ENCODE measurements around the gene F12.

Gene F12

DNA sequence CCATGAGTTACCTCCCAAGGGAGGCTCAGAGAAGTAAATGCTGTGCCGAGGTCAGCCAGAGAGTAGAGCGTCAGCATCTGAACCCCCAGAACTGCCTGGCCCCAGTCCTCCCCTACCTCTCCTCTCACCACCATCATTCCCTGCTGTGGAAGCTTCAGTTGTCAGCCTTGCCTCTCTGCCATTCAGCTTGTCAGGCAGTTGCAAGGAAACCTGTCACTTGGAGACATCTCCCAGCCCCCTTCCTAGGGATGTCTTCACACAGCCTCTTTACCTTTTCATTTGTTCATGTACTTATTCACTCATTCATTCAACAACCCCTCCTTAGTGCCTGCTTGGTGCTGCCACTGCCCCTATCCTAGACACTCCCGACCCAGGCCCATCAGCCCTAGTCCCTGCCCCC is 49.5 kb downstream of the F12 start:
- TF ChIP-seq, protein P1, sequence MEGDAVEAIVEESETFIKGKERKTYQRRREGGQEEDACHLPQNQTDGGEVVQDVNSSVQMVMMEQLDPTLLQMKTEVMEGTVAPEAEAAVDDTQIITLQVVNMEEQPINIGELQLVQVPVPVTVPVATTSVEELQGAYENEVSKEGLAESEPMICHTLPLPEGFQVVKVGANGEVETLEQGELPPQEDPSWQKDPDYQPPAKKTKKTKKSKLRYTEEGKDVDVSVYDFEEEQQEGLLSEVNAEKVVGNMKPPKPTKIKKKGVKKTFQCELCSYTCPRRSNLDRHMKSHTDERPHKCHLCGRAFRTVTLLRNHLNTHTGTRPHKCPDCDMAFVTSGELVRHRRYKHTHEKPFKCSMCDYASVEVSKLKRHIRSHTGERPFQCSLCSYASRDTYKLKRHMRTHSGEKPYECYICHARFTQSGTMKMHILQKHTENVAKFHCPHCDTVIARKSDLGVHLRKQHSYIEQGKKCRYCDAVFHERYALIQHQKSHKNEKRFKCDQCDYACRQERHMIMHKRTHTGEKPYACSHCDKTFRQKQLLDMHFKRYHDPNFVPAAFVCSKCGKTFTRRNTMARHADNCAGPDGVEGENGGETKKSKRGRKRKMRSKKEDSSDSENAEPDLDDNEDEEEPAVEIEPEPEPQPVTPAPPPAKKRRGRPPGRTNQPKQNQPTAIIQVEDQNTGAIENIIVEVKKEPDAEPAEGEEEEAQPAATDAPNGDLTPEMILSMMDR (conservative IDR thresholded peaks at IDR 0.05): no peak
- no peak overlapping the region; the same call in 1 of the 2 replicates for H3K27ac ChIP-seq

DNA sequence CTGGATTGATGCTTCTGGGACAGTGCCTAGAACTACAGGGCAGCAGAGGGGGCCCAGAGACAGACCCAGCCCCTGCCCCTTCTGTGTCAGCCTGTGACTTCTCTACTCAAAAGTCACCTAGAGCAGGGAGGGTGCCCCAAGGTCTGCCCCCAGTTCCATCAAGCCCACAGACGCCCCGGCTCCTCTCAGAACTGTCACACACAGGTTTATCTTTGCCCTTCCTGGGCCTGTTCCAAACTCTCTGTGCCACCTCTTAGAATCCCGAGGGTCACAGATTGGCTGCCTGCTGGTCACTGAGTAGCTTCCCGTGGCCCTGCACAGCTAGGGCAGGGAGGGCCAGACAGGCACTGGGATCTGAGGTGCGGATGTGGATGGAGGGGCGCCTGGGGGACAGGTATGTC is 49.9 kb downstream of the F12 start:
- TF ChIP-seq, protein P1 (conservative IDR thresholded peaks at IDR 0.05): no peak
- H3K27ac ChIP-seq: no peak overlapping the region; the same call in 1 of the 2 replicates

DNA sequence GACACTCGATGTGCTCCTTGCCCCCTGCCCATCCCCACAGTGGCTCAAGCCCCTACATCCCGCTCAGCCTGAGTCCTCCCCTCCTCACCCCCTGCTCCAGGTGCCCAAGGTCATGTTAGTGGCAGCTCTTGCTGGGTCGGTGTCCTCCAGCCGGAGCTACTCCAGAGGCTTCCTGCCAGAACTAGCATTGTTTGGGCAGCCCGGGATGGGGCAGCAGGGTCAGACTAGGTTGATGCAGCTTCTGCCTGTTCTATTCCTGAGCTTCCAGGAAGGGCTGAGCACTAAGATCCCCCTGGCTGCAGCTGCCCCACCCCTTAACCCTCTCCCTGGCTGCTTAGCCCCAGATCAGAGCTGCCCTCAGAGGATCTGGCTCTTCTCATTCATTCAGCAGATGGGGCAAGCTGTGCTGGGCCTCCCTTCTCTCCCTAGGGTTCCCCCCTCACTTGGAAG is 51.0 kb downstream of the F12 start:
- H3K27ac ChIP-seq: peak overlapping the region; percentile 80
- TF ChIP-seq, protein P1 (conservative IDR thresholded peaks at IDR 0.05): no peak

GRCh38 chr5:177357459-177358351 is 51.7 kb downstream of the F12 start, which contains the start of gene RGS14:
TSS of gene RGS14 (plus strand) at chr5:177357924. CDS start at chr5:177358025, 101 bp downstream.
- TF ChIP-seq, protein P1 (conservative IDR thresholded peaks at IDR 0.05): no peak
- H3K27ac ChIP-seq: peak within 1 kb of the TSS; percentile 80

- TF ChIP-seq, protein P1 (conservative IDR thresholded peaks at IDR 0.05): no peak
- peak overlapping the region; percentile 80 for H3K27ac ChIP-seq
These were observed 52.3 kb downstream of the F12 start for GRCh38 chr5:177357146-177357458.

DNA sequence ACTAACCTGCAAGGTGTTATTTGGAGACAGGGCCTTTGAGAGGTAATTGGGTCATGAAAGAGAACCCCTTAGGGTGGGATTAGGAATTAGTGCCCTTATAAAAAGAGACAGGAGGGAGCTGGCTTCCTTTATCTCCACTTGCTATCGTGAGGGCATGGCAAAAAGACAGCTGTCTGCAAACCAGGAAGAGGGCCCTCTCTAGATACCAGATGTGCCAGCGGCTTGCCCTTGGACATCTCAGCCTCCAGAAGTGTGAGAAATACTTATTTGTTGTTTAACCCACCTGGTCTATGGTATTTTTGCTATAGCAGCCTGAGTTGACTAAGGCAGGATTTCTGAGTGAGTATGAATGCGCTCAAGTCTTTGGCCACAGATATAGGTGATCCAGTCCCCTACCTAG is 52.6 kb downstream of the F12 start:
- peak overlapping the region; percentile 80 for H3K27ac ChIP-seq
- TF ChIP-seq, protein P1 (conservative IDR thresholded peaks at IDR 0.05): no peak

- TF ChIP-seq, protein P1 (conservative IDR thresholded peaks at IDR 0.05): no peak
- H3K27ac ChIP-seq: no peak overlapping the region
These were observed 53.5 kb downstream of the F12 start for GRCh38 chr5:177355868-177356168.
